Head of caudate nucleus (tissue), 42 donors: ENCODE data around the gene FAM171A1.
"Not testable (repeated sequence)": the region's sequence is repeated elsewhere in the genome, so short reads cannot be mapped to it uniquely, and the experiment has no call there.

Experiments used
- DNase-seq, 42 donors: peaks; one replicate each; pipeline versions ENCODE4 v3.0.0 to v3.0.0-alpha.2; 2020 to 2021; ENCODE audit warnings: mixed read lengths in 7 of 42
- intact Hi-C: fragments of 100-400 bp; cut with DNase I; formaldehyde crosslinking; loops from one replicate; pipeline ENCODE4 v1.15.0; 2022

FAM171A1 gene

DNA sequence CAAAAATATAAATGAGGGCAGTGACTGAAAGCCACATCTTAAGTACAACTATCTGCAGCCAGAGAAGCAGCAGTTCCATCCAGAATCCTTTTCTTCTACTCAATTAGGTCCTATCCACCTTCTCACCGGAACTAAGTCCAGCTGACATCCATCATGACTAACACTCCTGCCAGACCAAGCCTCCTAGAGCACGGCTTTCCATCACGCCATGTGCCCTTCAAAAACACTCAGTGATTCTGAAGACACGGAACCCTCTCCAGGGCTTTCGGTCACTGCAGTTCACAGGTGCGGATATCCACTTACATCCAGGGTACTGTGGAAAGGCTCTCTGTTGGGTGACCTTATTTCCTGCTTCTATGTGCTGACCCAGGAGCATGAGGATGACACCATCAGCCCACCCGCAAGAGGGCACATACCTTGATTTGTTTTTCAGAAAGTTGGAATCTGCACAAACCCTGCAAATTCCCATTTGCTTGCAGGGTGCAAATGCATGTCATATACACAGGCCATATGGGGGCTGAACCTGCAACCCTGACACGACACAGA lies 64.3 kb downstream of the FAM171A1 start:
- intact Hi-C loops = no loop called here
- peak in 3 of 42 donors; percentile 15 to 27 (median 21) for DNase-seq

DNA sequence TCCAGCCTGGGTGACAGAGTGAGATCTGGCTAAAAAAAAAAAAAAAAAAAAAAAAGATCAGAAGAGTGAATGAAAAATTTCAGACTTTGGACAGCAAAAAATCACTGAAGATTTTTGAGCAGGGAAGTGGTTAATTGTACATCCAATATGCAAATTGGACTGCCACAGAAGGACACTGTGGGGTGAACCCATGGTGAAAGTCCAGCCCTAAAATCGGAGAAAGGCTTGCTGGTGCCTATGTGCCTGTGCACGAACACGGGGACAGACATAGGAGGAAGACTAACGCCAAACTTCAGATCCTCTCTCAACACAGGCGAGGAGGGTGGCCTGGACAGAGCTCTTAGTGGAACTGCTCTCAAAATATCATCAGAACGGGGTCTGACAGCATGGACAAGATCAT lies 65.5 kb downstream of the FAM171A1 start:
- DNase-seq = peak in 3 of 42 donors; percentile 15 to 23 (median 15)
- intact Hi-C loops = no loop called here

DNA sequence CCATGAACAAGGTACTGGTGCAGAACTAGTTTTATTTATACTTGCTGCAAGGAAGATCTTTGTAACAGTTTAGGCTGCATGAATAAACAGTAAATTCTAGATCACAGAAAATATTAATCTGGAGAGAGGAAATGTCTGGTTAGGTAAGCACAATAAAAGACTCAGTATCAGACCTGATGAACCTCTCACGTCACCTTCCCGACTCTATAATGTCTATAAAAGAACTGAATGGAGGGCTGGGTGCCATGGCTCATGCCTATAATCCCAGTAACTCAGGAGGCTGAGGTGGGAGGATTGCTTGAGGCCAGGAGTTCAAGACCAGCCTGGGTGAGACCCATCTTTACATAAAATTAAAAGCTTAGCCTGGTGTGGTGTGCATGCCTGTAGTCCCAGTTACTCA lies 65.9 kb downstream of the FAM171A1 start:
- intact Hi-C loops = no loop called here

DNA sequence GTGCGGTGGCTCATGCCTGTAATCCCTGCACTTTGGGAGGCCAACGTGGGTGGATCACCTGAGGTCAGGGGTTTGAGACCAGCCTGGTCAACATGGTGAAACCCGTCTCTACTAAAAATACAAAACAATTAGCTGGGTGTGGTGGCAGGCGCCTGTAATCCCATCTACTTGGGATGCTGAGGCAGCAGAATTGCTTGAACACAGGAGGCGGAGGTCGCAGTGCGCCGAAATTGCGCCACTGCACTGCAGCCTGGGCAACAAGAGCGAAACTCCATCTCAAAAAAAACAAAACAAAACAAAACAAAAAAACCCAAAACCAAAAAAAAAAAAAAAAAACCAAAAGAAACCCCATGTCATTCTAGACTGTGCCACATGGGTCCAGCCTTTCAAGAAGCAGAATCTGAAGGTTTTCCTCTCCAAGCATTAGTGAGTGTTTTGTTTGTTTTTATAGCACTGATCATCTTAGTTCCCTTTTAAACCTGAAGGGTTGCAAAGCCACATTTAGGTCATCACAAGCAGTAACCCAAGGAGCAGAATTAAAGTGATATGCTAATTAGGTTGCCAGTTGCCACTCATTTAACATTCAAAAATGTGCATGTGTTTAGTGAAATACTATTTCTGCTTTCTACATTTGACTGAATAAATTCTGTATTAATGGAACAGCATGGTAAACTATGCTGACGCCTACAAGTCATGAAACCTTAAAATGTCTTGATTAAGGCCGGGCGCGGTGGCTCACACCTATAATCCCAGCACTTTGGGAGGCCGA lies 68.7 kb downstream of the FAM171A1 start:
- intact Hi-C loops = not testable (repeated sequence)
- peak in 2 of 42 donors; percentile 9 to 29 for DNase-seq

More for the DNA sequence above, 65.9 kb downstream of the FAM171A1 start:
- DNase-seq = peak in 2 of 42 donors; percentile 4 to 7

DNA sequence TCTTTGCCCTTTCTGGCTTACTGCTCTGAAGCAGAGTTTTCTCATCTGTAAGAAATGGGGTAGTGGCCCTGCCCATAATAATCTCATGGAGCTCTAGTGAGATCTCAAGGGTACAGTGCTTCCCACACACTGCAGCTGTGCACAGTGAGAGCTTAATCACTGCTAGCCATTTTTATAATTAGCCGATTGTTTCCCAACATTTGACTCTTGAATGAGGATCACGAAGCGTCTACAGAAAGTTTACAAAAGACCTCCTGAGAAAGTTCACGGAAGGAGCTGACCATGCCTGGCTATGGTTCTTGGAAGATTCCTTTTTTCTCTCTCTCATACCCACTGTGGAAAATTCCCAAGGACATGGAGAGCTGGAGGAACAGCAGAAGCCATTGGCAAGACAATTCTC lies 70.4 kb downstream of the FAM171A1 start:
- intact Hi-C loops = no loop called here
- DNase-seq = peak in 2 of 42 donors; percentile 25 to 31

DNA sequence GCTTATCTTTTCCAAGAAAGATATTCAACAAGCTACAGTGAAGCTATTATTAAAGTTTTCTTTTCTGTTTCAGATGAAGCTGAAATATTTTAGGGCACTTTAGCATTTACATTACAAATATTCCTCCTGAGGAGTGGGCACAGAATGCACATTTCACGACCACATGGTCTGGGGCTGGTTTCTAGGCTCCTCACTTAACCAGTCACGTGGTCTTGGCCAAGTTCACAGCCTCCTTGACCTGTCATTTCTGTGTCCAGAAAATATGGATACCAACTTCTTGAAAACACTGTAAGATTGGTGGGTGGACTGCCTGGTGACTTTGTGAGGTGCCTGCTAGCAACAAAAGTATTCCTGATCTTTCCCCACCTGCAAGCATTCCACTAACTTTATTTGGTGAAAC lies 70.9 kb downstream of the FAM171A1 start:
- intact Hi-C loops = no loop called here
- peak in 1 of 42 donors; percentile 14 for DNase-seq

DNA sequence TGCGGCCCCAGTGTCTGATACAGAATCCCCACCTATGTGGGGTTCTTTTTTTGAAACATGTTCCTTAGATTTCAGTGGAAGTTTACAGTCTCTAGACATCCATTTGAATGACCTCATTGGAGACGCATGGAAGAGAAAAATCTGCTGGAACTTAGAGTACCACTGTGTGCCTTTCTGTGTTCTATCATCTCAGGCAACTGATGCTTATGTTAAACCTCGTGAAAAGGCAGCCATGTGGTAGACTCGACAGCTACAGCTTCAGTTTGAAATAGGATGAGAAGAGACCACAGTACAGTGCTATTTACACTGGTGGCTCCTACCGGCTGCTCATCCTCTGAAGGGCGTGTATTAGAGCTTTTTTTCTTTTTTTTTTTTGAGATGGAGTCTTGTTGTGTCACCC lies 74.4 kb downstream of the FAM171A1 start:
- DNase-seq = peak in 2 of 42 donors; percentile 10 to 22
- intact Hi-C loops = no loop called here

DNA sequence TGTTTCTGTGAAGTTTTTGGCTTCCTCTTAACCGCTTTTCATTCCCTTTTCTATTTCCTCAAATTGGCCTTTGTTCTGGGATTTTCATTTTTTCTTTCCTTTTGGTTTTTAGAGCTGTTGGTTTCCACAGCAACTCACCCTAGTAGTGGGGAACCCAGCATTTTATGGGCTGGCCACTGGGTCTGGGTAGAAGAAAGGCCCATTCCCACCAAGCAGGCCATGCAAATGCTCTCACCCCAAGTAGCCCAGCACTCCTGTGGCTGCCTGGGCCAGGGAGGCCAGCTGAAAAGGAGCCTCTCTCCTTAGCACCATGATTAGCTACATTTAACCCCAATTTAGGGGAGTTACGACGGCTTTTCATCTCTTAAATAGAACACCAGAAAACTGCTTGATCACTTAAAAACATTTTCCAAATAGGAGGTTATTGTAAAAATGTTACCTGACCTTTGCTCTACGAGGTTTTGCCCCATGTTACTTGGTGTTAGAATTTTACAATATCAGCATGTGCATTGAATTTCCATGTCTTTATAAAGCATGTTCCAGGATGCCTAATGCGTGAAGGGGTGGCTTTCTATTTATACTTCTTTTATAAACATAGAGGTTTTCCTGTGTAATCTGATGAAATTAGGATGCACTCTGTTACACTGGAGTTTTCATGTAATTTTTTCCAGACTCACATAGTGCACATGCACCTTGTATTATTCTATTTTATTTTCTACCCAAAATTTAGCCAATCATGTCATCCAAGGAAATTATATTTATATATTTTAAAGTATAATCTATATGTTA lies 75.4 kb downstream of the FAM171A1 start:
- peak in 17 of 42 donors; percentile 39 to 73 (median 50) for DNase-seq
- intact Hi-C loops = no loop called here

DNA sequence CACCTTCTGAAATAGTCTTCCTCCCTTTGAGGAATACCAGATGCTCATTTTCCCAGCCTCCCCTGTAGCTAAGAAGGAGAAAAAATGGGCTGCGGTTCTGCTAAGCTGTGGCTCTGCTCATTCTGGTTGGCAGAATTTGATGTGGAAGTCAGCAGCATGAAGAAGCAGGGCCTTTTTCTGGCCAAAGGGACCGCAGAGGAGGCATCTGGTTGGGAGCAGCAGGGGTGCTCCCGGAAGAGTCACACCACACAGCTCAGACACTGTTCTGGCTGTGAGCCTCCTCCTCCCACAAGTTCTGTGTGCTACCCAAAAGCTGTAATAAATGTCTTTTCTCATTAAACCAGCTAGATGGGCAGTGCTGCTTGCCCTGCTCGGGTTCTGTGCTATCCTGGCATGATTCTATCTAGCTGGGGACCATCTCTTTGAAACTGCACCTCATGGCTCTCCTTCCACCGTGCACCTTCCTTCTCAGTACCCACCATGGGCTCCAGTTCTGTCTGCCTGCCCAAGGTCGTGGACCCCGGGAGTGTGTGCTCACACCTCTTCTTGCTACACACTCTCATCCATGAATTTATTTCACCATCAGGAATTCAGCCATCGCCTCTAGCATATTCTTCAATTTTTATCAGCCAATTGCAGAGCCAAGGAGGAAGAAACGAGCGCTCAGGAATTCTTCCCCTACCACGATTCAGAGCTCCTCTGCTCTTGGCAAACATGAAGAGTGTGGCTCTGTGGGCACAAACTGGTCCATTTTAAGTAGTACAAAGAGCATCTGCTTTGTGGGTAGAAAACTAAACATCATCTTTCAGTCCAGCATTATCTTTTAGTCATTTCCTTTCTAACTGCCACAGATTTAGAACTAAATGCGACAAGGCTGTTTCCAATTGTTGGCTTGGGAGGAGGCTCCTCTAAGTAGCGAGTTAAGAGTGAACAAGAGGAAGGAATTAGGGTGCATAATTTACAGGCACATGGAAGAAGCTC lies 76.9 kb downstream of the FAM171A1 start:
- DNase-seq = peak in 21 of 42 donors; percentile 32 to 74 (median 45)
- intact Hi-C loops = no loop called here

DNA sequence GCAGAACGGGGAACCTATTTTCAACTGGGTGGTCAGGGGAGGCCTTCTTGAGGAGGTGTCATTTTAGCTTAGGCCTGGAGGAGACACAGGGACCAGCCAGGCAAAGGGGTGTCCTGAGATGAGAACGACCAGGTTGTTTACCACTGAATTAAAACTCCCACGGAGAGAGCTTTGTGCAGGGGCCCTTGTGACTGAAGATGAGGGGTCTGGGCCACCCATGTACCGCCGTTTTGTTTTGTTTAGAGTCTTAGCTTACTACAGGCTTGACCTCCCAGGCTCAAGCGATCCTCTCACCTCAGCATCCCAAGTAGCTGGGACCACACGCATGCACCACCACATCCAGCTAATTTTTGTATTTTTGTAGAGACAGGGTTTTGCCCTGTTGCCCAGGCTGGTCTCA lies 80.4 kb downstream of the FAM171A1 start:
- peak in 5 of 42 donors; percentile 1 to 17 (median 7) for DNase-seq
- intact Hi-C loops = no loop called here

DNA sequence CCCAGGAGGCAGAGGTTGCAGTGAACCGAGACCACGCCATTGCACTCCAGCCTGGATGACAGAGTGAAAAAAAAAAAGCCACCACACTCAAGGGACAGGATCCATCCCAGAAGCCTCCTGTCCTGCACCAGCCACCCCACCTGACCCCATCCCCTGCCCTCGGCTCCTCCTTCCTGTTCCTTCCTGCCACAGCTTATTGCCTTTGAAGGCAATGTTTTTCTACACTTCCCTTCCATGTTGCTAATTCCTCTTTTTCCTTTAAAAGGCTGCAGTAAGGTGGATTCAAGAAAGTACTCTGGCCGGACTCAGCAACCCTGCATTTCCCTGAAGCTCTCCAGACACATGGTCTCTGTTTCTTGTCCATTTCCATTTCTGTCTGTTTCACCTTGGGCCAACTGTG lies 80.9 kb downstream of the FAM171A1 start:
- peak in 4 of 42 donors; percentile 6 to 11 (median 10) for DNase-seq
- intact Hi-C loops = no loop called here

DNA sequence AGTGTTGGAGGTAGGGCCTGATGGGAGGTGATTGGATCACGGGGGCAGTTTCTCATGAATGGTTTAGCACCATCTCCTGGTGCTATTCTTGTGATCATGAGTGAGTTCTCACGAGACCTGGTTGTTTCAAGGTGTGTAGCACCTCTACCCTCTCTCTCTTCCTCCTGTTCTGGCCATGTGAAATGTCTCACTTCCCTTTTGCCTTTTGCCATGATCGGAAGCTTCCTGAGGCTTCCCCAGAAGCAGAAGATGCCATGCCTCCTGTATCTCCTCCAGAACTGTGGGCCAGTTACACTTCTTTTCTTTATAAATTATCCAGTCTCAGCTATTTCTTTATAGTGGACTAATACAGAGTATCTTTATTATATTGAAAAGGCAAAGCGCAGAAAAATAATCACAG lies 90.1 kb downstream of the FAM171A1 start:
- intact Hi-C loops = no loop called here

DNA sequence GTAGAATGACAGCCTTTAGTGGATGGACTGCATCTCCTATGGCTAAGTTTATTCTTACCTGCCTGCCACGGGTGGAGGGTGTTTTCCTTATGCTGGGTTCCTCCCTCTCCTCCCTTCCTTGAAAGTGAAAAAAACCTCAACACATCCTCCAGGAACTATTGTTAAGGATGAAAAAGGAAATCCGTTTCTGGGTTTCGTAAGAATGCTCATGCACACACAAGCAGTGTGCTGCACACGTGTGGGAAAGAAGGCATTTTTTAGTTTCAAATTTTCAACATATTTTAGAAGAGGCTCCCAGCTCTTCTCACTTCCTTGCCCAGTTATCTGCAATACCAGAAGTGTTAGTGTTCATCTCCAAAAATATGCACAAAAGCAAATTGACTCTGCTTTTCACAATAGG lies 90.6 kb downstream of the FAM171A1 start:
- peak in 3 of 42 donors; percentile 11 to 24 (median 13) for DNase-seq
- intact Hi-C loops = no loop called here

More for the DNA sequence above, 90.1 kb downstream of the FAM171A1 start:
- peak in 1 of 42 donors; percentile 13 for DNase-seq

DNA sequence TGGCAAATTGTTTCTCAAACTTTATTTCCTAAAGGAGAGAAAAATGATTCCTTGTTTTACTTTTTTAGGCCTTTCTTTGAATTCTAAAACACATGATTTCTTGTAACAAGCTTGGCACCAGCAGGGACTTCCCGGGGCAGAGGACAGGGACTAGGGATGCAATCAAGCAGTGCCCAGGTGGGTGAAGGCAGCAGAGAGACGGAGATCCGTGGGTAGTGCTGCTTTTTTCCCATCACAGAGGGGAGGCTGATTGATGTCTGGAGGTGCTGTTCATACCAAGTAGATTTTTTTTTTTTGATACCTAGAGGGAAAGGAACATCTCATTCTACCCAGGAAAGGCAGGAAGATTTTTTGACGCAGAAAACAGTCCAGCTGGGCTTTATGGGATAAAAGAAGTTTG lies 91.9 kb downstream of the FAM171A1 start:
- DNase-seq = peak in 8 of 42 donors; percentile 14 to 62 (median 44)
- intact Hi-C loops = no loop called here

DNA sequence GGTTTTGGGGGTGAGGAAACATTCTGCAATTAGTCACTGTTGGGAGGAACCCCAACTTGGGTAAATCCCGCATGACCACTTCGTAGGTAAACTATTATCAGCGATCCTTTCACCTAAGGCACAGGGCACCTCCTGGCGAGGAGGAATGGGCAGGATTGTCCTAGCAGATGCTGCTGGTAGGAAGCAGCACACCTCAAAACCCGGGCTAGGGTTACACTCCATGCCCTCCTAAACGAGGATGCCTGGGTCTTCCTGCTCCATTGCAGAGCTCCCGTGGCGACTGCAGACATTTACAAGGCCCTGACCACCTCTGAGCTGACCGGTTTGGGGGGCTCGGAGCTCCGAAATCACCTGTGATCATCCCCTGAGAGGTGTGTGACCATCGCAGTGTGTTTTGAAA lies 92.3 kb downstream of the FAM171A1 start:
- intact Hi-C loops = no loop called here

DNA sequence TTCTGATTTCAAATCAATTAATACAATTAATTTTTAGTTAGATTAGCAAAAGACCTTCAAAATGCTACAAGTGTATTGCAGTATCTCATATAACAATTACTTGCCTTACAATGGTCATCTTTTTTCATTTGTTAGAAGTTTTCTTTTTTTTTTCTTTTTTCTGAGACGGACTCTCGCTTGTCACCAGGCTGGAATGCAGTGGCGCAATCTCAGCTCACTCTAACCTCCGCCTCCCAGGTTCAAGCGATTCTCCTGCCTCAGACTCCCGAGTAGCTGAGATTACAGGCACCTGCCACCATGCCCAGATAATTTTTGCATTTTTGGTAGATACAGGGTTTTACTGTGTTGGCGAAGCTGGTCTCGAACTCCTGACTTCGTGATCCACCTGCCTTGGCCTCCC lies 95.0 kb downstream of the FAM171A1 start:
- DNase-seq = peak in 1 of 42 donors; percentile 19
- intact Hi-C loops = not testable (repeated sequence)

More for the DNA sequence above, 92.3 kb downstream of the FAM171A1 start:
- peak in 2 of 42 donors; percentile 2 to 20 for DNase-seq

DNA sequence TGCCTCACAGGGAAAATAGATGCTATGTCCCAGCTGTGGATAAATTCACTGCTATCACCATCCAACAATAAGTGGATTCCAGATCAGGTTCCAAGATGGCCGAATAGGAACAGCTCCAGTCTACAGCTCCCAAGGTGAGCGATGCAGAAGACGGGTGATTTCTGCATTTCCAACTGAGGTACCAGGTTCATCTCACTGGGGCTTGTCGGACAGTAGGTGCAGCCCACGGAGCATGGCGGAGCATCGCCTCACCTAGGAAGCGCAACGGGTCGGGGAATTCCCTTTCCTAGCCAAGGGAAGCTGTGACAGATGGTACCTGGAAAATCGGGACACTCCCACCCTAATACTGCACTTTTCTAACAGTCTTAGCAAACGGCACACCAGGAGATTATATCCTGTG lies 101.3 kb downstream of the FAM171A1 start:
- intact Hi-C loops = not testable (repeated sequence)
- DNase-seq = peak in 3 of 42 donors; percentile 9 to 28 (median 18)

DNA sequence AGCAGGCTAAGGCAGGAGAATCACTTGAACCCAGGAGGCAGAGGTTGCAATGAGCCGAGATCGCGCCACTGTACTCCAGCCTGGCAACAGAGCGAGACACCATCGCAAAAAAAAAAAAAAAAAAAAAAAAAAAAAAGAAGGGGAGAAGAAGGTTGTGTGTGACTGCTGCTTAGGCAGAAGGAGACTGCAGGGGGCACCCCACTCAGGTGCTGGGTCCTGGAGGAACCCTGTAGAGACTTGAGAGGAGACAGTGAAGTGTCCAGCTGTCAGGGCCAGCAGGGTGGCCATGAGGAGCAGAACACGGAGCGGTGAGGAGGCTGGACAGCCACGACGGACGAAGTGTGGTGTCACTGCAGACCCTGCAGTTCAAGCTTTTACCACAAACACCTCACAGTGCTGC lies 103.6 kb downstream of the FAM171A1 start:
- DNase-seq = peak in 11 of 42 donors; percentile 19 to 63 (median 36)
- intact Hi-C loops = no loop called here
